Measurements from ENCODE around the gene ENPP7. TPM values are rescaled to one million over a fixed set of nuclear protein-coding genes. Genes with fewer than 3 reads are reported as not detected.
A peak's percentile ranks its signal among the peaks of the same experiment; 100 is the strongest.

ENPP7 gene
- total RNA-seq, 1 donor from 2014 or later = not detected

- no peak for TF ChIP-seq CTCF (IDR thresholded peaks at IDR 0.05; ENCODE audit: unreplicated experiment)
- Mint-ChIP-seq H3K4me3 (ENCODE audit: low read depth) (no peak overlapping the region), H3K27ac (peak overlapping the region; percentile 62), H3K9me3 (ENCODE audit: low read depth) (no peaks in the 10 kb centered on the region), H3K27me3 (no peaks in the 10 kb centered on the region), H3K4me1 (ENCODE audit: low read depth) (peaks cover 18% of the 10 kb centered on the region), H3K36me3 (ENCODE audit: insufficient read depth) (no peaks in the 10 kb centered on the region)
- DNase-seq (ENCODE audit: low spot score, unreplicated experiment) = no peak
Observed at GRCh38 chr17:79720705-79721292, 9.9 kb upstream of the ENPP7 start.

GRCh38 chr17:79721993-79722671, 8.6 kb upstream of the ENPP7 start:
- no peak for DNase-seq (ENCODE audit: low spot score, unreplicated experiment)
- H3K36me3 Mint-ChIP-seq (ENCODE audit: insufficient read depth) = no peaks in the 10 kb centered on the region
- TF ChIP-seq CTCF (IDR thresholded peaks at IDR 0.05; ENCODE audit: unreplicated experiment) = peak; percentile 60
- no peaks in the 10 kb centered on the region for H3K9me3 Mint-ChIP-seq (ENCODE audit: low read depth)
- no peak overlapping the region for H3K4me3 Mint-ChIP-seq (ENCODE audit: low read depth)
- H3K27me3 Mint-ChIP-seq = no peaks in the 10 kb centered on the region
- H3K4me1 Mint-ChIP-seq (ENCODE audit: low read depth) = peaks cover 15% of the 10 kb centered on the region
- no peak overlapping the region for H3K27ac Mint-ChIP-seq

GRCh38 chr17:79722787-79723186, 8.0 kb upstream of the ENPP7 start:
- H3K36me3 Mint-ChIP-seq (ENCODE audit: insufficient read depth) = no peaks in the 10 kb centered on the region
- H3K9me3 Mint-ChIP-seq (ENCODE audit: low read depth) = no peaks in the 10 kb centered on the region
- no peak overlapping the region for H3K27ac Mint-ChIP-seq
- no peaks in the 10 kb centered on the region for H3K27me3 Mint-ChIP-seq
- TF ChIP-seq CTCF (IDR thresholded peaks at IDR 0.05; ENCODE audit: unreplicated experiment) = no peak
- peaks cover 15% of the 10 kb centered on the region for H3K4me1 Mint-ChIP-seq (ENCODE audit: low read depth)
- no peak overlapping the region for H3K4me3 Mint-ChIP-seq (ENCODE audit: low read depth)
- DNase-seq (ENCODE audit: low spot score, unreplicated experiment) = no peak

- H3K9me3 Mint-ChIP-seq (ENCODE audit: low read depth) = no peaks in the 10 kb centered on the region
- no peaks in the 10 kb centered on the region for H3K27me3 Mint-ChIP-seq
- no peak for TF ChIP-seq CTCF (IDR thresholded peaks at IDR 0.05; ENCODE audit: unreplicated experiment)
- no peak overlapping the region for H3K27ac Mint-ChIP-seq
- DNase-seq (ENCODE audit: low spot score, unreplicated experiment) = peak; percentile 70
- peak overlapping the region; percentile 67 for H3K4me3 Mint-ChIP-seq (ENCODE audit: low read depth)
- H3K4me1 Mint-ChIP-seq (ENCODE audit: low read depth) = peaks cover 8% of the 10 kb centered on the region
- H3K36me3 Mint-ChIP-seq (ENCODE audit: insufficient read depth) = no peaks in the 10 kb centered on the region
Observed at GRCh38 chr17:79728169-79728907, 2.4 kb upstream of the ENPP7 start.

GRCh38 chr17:79728908-79729471, 1.8 kb upstream of the ENPP7 start:
- Mint-ChIP-seq H3K4me1 (ENCODE audit: low read depth) (peaks cover 8% of the 10 kb centered on the region), H3K9me3 (ENCODE audit: low read depth) (no peaks in the 10 kb centered on the region), H3K27ac (no peak overlapping the region), H3K36me3 (ENCODE audit: insufficient read depth) (no peaks in the 10 kb centered on the region), H3K27me3 (no peaks in the 10 kb centered on the region), H3K4me3 (ENCODE audit: low read depth) (no peak overlapping the region)
- no peak for TF ChIP-seq CTCF (IDR thresholded peaks at IDR 0.05; ENCODE audit: unreplicated experiment)
- DNase-seq (ENCODE audit: low spot score, unreplicated experiment) = no peak

Measured in progenitor cell of endocrine pancreas (in vitro differentiated cells).